HepG2 (cell line): ENCODE data around the gene MECR. TPM values are rescaled to one million over a fixed set of nuclear protein-coding genes. Genes with fewer than 3 reads are reported as not detected.

ENCODE experiments used
- ATF7-NPFF ChIP-seq: sonication (generic); formaldehyde crosslinking; IDR thresholded peaks from 2 replicates; pipeline ENCODE4 v1.8.1; 2023; ENCODE audit warnings: mild to moderate bottlenecking, low read depth, missing genetic modification reagents, moderate library complexity
- ATRX ChIP-seq: sonication (generic); formaldehyde crosslinking; IDR thresholded peaks from 2 replicates; pipeline ENCODE4 v1.4.0; 2020; ENCODE audit warnings: missing genetic modification reagents, borderline replicate concordance
- BCLAF1 ChIP-seq: fragments of 450-650 bp; IDR thresholded peaks from 2 replicates; pipeline ENCODE4 v1.6.1; 2017; ENCODE audit warnings: mild to moderate bottlenecking
- DMAP1 ChIP-seq: IDR thresholded peaks from 2 replicates; pipeline ENCODE4 v1.6.1; 2016
- JUND ChIP-seq: sonication (generic); formaldehyde crosslinking; IDR thresholded peaks from 2 replicates; pipeline ENCODE4 v1.8.0; 2022; ENCODE audit warnings: mild to moderate bottlenecking, missing genetic modification reagents
- MEF2D ChIP-seq: sonication (generic); formaldehyde crosslinking; IDR thresholded peaks from 2 replicates; pipeline ENCODE4 v1.5.1; 2020; ENCODE audit warnings: mild to moderate bottlenecking, missing genetic modification reagents
- NBN ChIP-seq: fragments of 450-650 bp; conservative IDR thresholded peaks from 2 replicates; pipeline ENCODE4 v1.6.1; 2017
- NR2F6 ChIP-seq, 2 experiments: IDR thresholded peaks; 2 replicates each; pipeline ENCODE4 v1.6.1; 2016; ENCODE audit warnings: antibody characterized with exemption in 1 of 2, mild to moderate bottlenecking in 1 of 2
- RELA ChIP-seq: sonication (generic); formaldehyde crosslinking; IDR thresholded peaks from 2 replicates; pipeline ENCODE4 v1.4.0; 2020; ENCODE audit warnings: missing genetic modification reagents
- SMC3 ChIP-seq: IDR thresholded peaks from 2 replicates; pipeline ENCODE4 v1.6.1; 2011; ENCODE audit warnings: low read length, improper control_type of control experiment
- ZFY ChIP-seq: sonication (generic); formaldehyde crosslinking; IDR thresholded peaks from 2 replicates; pipeline ENCODE4 v1.4.0; 2020; ENCODE audit warnings: missing genetic modification reagents
- ZNF570 ChIP-seq: sonication (generic); formaldehyde crosslinking; IDR thresholded peaks from 2 replicates; pipeline ENCODE4 v1.4.0; 2020; ENCODE audit warnings: mild to moderate bottlenecking, missing genetic modification reagents, borderline replicate concordance
- ZNF598 ChIP-seq: sonication (generic); formaldehyde crosslinking; IDR thresholded peaks from 2 replicates; pipeline ENCODE4 v1.5.1; 2020; ENCODE audit warnings: mild to moderate bottlenecking, missing genetic modification reagents, borderline replicate concordance
- polyA plus RNA-seq, 8 experiments: library from polyadenylated mRNA; depleted of rRNA in 3 of 8; stranded (reverse) in 7 of 8; unstranded in 1 of 8; fragments of >200 nt; fragmentation: Illumina TruSeq in 4 of 8; extraction: Trizol in 4 of 8; gene quantifications; 2 replicates each; pipeline versions ENCODE4 v1.2.1 to v1.2.3, GENCODE V29; 2011 to 2016; ENCODE audit warnings: low read depth in 4 of 8, missing spikeins in 1 of 8, mixed read lengths in 1 of 8; ENCODE audit not compliant: insufficient read depth in 1 of 8
- total RNA-seq, 5 experiments: library from RNA; depleted of rRNA; stranded (reverse); fragments of >200 nt; fragmentation: Illumina TruSeq; extraction: Trizol; gene quantifications; 2 replicates each; pipeline ENCODE4 v1.2.3, GENCODE V29; 2016; ENCODE audit warnings: low read depth in 1 of 5
- TF ChIP-seq, protein P1 (sequence below): sonication (generic); formaldehyde crosslinking; conservative IDR thresholded peaks from 2 replicates; pipeline ENCODE4 v1.4.0; 2020; ENCODE audit warnings: mild to moderate bottlenecking, missing genetic modification reagents, moderate library complexity
- TF ChIP-seq, protein P2 (sequence below): sonication (generic); formaldehyde crosslinking; IDR thresholded peaks from 2 replicates; pipeline ENCODE4 v1.5.1; 2020; ENCODE audit warnings: mild to moderate bottlenecking, missing genetic modification reagents, moderate library complexity
- TF ChIP-seq, protein P3 (sequence below): sonication (generic); formaldehyde crosslinking; IDR thresholded peaks from 2 replicates; pipeline ENCODE4 v1.4.0; 2020; ENCODE audit warnings: mild to moderate bottlenecking, missing genetic modification reagents
- TF ChIP-seq, protein P4 (sequence below): sonication (generic); formaldehyde crosslinking; IDR thresholded peaks from 2 replicates; pipeline ENCODE4 v1.4.0; 2020; ENCODE audit warnings: missing genetic modification reagents

The MECR gene
- total and polyA plus RNA-seq, 2 of the 13 experiments (the other 11 are each of a cell fraction or from before 2014, with no cell fraction given) = 18.8 to 24.9 TPM

GRCh38 chr1:29230553-29231378 is at the start of gene MECR (continued):
- no peak for TF ChIP-seq SMC3
- peak; percentile 78; the same call in 1 of the 2 replicates for TF ChIP-seq ATF7-NPFF (CRISPR knock-in tag)
- TF ChIP-seq ATRX = no peak
- TF ChIP-seq ZNF598 (CRISPR knock-in tag) = 0 out of 2 replicates have a peak, but pooled peaks have one; percentile 57
- no peak for TF ChIP-seq NR2F6 (IDR thresholded peaks at IDR 0.05)
- TF ChIP-seq NR2F6 (CRISPR knock-in tag; IDR thresholded peaks at IDR 0.05) = peak; percentile 24; the same call in 1 of the 2 replicates
- peak; percentile 76 for TF ChIP-seq DMAP1 (CRISPR knock-in tag)
- TF ChIP-seq, protein P1, sequence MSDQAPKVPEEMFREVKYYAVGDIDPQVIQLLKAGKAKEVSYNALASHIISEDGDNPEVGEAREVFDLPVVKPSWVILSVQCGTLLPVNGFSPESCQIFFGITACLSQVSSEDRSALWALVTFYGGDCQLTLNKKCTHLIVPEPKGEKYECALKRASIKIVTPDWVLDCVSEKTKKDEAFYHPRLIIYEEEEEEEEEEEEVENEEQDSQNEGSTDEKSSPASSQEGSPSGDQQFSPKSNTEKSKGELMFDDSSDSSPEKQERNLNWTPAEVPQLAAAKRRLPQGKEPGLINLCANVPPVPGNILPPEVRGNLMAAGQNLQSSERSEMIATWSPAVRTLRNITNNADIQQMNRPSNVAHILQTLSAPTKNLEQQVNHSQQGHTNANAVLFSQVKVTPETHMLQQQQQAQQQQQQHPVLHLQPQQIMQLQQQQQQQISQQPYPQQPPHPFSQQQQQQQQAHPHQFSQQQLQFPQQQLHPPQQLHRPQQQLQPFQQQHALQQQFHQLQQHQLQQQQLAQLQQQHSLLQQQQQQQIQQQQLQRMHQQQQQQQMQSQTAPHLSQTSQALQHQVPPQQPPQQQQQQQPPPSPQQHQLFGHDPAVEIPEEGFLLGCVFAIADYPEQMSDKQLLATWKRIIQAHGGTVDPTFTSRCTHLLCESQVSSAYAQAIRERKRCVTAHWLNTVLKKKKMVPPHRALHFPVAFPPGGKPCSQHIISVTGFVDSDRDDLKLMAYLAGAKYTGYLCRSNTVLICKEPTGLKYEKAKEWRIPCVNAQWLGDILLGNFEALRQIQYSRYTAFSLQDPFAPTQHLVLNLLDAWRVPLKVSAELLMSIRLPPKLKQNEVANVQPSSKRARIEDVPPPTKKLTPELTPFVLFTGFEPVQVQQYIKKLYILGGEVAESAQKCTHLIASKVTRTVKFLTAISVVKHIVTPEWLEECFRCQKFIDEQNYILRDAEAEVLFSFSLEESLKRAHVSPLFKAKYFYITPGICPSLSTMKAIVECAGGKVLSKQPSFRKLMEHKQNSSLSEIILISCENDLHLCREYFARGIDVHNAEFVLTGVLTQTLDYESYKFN (CRISPR knock-in tag) = no peak
- TF ChIP-seq, protein P2, sequence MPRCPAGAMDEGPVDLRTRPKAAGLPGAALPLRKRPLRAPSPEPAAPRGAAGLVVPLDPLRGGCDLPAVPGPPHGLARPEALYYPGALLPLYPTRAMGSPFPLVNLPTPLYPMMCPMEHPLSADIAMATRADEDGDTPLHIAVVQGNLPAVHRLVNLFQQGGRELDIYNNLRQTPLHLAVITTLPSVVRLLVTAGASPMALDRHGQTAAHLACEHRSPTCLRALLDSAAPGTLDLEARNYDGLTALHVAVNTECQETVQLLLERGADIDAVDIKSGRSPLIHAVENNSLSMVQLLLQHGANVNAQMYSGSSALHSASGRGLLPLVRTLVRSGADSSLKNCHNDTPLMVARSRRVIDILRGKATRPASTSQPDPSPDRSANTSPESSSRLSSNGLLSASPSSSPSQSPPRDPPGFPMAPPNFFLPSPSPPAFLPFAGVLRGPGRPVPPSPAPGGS (CRISPR knock-in tag) = 0 out of 2 replicates have a peak, but pooled peaks have one; percentile 37
- TF ChIP-seq, protein P3, sequence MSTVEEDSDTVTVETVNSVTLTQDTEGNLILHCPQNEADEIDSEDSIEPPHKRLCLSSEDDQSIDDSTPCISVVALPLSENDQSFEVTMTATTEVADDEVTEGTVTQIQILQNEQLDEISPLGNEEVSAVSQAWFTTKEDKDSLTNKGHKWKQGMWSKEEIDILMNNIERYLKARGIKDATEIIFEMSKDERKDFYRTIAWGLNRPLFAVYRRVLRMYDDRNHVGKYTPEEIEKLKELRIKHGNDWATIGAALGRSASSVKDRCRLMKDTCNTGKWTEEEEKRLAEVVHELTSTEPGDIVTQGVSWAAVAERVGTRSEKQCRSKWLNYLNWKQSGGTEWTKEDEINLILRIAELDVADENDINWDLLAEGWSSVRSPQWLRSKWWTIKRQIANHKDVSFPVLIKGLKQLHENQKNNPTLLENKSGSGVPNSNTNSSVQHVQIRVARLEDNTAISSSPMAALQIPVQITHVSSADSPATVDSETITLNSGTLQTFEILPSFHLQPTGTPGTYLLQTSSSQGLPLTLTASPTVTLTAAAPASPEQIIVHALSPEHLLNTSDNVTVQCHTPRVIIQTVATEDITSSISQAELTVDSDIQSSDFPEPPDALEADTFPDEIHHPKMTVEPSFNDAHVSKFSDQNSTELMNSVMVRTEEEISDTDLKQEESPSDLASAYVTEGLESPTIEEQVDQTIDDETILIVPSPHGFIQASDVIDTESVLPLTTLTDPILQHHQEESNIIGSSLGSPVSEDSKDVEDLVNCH = no peak
- no peak for TF ChIP-seq ZNF570
- TF ChIP-seq NBN = no peak
- TF ChIP-seq MEF2D (CRISPR knock-in tag) = peak; percentile 73; the same call in 1 of the 2 replicates
- no peak for TF ChIP-seq BCLAF1
- peak; percentile 76 for TF ChIP-seq ZFY (CRISPR knock-in tag)
- TF ChIP-seq, protein P4, sequence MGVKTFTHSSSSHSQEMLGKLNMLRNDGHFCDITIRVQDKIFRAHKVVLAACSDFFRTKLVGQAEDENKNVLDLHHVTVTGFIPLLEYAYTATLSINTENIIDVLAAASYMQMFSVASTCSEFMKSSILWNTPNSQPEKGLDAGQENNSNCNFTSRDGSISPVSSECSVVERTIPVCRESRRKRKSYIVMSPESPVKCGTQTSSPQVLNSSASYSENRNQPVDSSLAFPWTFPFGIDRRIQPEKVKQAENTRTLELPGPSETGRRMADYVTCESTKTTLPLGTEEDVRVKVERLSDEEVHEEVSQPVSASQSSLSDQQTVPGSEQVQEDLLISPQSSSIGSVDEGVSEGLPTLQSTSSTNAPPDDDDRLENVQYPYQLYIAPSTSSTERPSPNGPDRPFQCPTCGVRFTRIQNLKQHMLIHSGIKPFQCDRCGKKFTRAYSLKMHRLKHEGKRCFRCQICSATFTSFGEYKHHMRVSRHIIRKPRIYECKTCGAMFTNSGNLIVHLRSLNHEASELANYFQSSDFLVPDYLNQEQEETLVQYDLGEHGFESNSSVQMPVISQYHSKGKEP (CRISPR knock-in tag) = no peak
- TF ChIP-seq JUND (CRISPR knock-in tag) = no peak
- TF ChIP-seq RELA (CRISPR knock-in tag) = no peak
